GM20431 (cell line): Measurements from ENCODE around the gene MYBPHL.

Source experiments
- in situ Hi-C: fragments of 300-500 bp; cut with MseI, MboI; formaldehyde crosslinking; loops from one replicate; pipeline ENCODE4 v1.15.0; 2020; ENCODE audit warnings: low sequenced_read_pairs; ENCODE audit not compliant: unreplicated experiment

The MYBPHL gene

DNA sequence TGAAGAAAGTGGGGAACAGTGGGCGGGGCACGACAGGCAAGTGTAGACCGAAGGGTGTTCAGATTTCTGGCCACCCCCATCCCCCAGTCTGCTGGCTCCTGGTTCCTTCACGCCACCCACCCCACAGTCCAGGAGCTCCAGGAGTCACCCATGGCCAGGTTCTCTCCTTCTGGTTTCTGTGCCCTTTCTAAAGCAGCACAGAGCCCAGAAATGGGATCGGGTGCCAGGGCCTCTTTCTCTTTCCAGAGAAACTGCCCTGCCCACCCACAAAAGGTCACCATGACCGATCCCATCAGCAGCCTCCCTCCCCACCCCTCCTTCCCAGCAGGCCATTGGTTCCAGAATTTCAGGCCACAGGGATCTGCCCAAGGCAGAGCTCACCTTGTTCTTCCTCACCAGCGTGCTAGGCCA, 60.7 kb downstream of the MYBPHL start:
- in situ Hi-C loops, result no loop called here

- in situ Hi-C loops, result no loop called here
Measured at GRCh38 chr1:109243860-109244552, 62.8 kb downstream of the MYBPHL start.

DNA sequence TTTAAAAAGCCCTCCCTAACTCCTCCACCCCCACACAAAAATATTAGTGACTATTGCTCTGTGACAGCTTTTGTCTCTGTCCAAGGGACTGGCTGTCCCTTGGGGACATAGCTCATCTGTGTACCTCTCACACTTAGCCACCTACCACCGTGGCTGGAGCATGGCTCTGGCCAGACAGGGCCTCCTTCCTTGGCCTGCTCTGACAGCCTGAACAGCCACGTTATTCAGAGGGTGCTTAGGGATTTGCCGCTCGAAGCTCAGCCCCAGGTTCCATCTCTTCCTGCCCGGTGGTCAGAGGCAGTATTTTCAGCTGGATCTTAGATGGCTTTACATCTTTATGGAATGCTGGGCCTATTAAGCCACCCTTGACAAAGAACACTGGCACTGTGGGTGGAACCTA, 63.6 kb downstream of the MYBPHL start:
- in situ Hi-C loops, result no loop called here

- in situ Hi-C loops, result no loop called here
Measured at GRCh38 chr1:109242387-109242786, 64.4 kb downstream of the MYBPHL start.
